ENCODE data around the gene CRTAC1.

DNA sequence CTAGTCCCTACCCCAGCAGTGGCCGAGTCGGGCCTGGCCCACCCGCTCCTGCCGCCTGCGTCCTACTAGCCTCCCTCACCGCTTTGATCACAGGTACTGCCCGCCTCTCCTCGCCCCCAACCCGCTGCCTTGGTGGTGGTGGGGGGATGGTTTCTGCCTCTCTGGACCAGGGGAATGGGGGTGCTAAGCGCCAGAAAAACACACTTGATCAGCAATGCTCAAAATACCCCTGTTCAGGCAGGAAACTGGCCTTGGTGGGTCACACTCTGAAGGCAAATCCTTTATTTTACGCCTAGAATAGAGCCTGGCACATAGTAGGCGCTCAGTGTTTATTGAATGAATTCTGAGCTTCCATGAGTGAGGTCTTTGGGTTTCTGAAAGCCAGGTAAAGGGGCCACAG, 1.0 kb upstream of the CRTAC1 start:
- TF ChIP-seq, protein P1, sequence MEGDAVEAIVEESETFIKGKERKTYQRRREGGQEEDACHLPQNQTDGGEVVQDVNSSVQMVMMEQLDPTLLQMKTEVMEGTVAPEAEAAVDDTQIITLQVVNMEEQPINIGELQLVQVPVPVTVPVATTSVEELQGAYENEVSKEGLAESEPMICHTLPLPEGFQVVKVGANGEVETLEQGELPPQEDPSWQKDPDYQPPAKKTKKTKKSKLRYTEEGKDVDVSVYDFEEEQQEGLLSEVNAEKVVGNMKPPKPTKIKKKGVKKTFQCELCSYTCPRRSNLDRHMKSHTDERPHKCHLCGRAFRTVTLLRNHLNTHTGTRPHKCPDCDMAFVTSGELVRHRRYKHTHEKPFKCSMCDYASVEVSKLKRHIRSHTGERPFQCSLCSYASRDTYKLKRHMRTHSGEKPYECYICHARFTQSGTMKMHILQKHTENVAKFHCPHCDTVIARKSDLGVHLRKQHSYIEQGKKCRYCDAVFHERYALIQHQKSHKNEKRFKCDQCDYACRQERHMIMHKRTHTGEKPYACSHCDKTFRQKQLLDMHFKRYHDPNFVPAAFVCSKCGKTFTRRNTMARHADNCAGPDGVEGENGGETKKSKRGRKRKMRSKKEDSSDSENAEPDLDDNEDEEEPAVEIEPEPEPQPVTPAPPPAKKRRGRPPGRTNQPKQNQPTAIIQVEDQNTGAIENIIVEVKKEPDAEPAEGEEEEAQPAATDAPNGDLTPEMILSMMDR (conservative IDR thresholded peaks at IDR 0.05; ENCODE audit: low read depth, low read length): no peak
- no peak for TF ChIP-seq EZH2 (IDR thresholded peaks at IDR 0.05; ENCODE audit: borderline replicate concordance, low read depth, low read length, poor library complexity, severe bottlenecking)
